Measurements from ENCODE around the gene RGS3.

Gene RGS3

GRCh38 chr9:113568571-113569321, 105.2 kb downstream of the RGS3 start:
- TF ChIP-seq CTCF (IDR thresholded peaks at IDR 0.05; ENCODE audit: low read depth, low read length, missing control alignments): no peak
- no peak overlapping the region for H3K4me3 ChIP-seq (ENCODE audit: low read depth, low read length)
- DNase-seq (ENCODE audit: low read depth): no peak

GRCh38 chr9:113569472-113570060, 106.0 kb downstream of the RGS3 start:
- DNase-seq (ENCODE audit: low read depth): no peak
- no peak overlapping the region for H3K4me3 ChIP-seq (ENCODE audit: low read depth, low read length)
- TF ChIP-seq CTCF (IDR thresholded peaks at IDR 0.05; ENCODE audit: low read depth, low read length, missing control alignments): no peak

- DNase-seq (ENCODE audit: low read depth): no peak
- TF ChIP-seq CTCF (IDR thresholded peaks at IDR 0.05; ENCODE audit: low read depth, low read length, missing control alignments): no peak
Observed at GRCh38 chr9:113570106-113570505, 106.6 kb downstream of the RGS3 start.

GRCh38 chr9:113570749-113571711, 107.5 kb downstream of the RGS3 start:
- H3K4me3 ChIP-seq (ENCODE audit: low read depth, low read length): no peak overlapping the region
- no peak for TF ChIP-seq CTCF (IDR thresholded peaks at IDR 0.05; ENCODE audit: low read depth, low read length, missing control alignments)
- DNase-seq (ENCODE audit: low read depth): no peak

More at GRCh38 chr9:113570106-113570505, 106.6 kb downstream of the RGS3 start:
- no peak overlapping the region for H3K4me3 ChIP-seq (ENCODE audit: low read depth, low read length)

- H3K4me3 ChIP-seq (ENCODE audit: low read depth, low read length): no peak overlapping the region
- DNase-seq (ENCODE audit: low read depth): no peak
- TF ChIP-seq CTCF (IDR thresholded peaks at IDR 0.05; ENCODE audit: low read depth, low read length, missing control alignments): no peak
Observed at GRCh38 chr9:113572076-113572861, 108.7 kb downstream of the RGS3 start.

Data from GM12864 (cell line).